Activated naive CD8-positive, alpha-beta T cell treated with anti-CD3 and anti-CD28 coated beads, Interleukin-2, amount 50 U/mL, for 16 hours (primary cell): ENCODE measurements around the gene DOLPP1.
A peak's percentile ranks its signal among the peaks of the same experiment; 100 is the strongest.
"Not testable (repeated sequence)": the region's sequence is repeated elsewhere in the genome, so short reads cannot be mapped to it uniquely, and the experiment has no call there.

Source experiments
- DNase-seq: peaks from one replicate; pipeline ENCODE4 v3.0.0-alpha.2; 2020; ENCODE audit warnings: low read depth, low spot score

DOLPP1 gene

DNA sequence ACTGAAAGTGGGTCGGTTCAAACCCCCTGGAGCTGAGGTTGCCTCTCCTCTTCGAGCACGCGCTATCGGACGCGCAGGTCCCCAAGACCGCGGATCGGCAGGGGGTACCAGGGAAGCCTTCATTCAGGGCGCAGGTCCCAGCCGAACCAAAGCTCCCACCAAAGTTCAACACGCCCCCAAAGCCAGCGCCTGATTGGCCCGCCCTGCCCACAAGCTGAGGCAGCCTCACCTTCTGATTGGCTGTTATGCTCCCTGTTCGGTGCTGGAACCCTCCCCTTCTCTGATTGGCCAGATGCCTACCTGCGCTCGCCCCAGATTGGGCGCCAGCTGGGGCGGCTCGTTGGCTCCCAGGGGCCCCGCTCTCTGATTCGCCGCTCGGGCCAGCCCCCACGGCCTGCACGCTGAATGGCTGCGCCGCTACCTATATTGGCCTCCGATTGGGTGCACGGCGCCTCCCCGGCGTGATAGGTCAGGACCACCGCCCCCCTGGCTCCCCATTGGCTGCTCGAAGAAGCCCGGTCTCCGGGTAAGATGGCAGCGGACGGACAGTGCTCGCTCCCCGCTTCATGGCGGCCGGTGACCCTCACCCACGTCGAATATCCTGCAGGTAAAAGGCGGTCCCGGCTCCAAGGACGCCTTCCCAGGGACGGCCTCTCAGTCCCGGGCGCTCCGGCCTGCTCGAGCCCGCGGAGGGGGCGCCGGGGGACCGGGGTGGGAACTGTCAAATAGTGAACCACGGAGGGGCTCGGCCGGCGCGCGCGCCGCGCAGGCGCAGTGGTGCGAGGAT is at the start of gene DOLPP1:
DOLPP1 (plus strand) TSS at position 511 of the 787 bp plus-strand sequence; CDS start at position 532, 21 bp downstream.
- peak; percentile 96 for DNase-seq

GRCh38 chr9:129031514-129031913 is 49.4 kb upstream of the DOLPP1 start:
- no peak for DNase-seq

DNA sequence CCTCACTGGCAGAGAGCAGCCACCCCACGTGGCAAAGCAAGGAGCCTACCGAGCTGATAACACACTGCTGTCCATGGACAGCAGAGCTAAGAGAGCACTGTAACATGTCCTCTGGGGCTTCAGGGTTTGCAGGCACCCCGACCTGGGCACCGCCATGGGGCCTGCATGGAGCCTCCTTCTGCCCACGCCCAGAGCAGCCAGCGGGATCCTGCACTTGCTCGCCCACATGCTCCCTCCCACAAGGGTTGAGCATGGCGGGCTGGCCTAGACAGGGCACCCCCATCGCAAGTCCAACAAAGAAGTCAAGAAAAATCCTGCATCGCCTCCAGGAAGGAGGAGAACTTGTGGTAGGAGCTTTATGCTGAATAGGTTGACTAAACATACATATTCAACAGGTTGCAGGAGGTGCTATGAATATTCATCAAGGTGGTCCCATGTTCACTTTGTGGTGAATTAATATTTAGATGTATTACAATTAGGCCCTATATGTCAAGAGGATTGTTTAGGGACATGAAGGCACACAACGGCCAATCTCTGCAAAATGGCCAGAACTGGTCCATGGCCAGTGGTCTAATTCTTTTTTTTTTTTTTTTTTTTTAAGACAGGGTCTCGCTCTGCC is 48.3 kb upstream of the DOLPP1 start:
- no peak for DNase-seq

GRCh38 chr9:129033216-129033615 is 47.7 kb upstream of the DOLPP1 start:
- no peak for DNase-seq

- not testable (repeated sequence) for DNase-seq
Measured at GRCh38 chr9:129035838-129036237, 45.1 kb upstream of the DOLPP1 start.

DNA sequence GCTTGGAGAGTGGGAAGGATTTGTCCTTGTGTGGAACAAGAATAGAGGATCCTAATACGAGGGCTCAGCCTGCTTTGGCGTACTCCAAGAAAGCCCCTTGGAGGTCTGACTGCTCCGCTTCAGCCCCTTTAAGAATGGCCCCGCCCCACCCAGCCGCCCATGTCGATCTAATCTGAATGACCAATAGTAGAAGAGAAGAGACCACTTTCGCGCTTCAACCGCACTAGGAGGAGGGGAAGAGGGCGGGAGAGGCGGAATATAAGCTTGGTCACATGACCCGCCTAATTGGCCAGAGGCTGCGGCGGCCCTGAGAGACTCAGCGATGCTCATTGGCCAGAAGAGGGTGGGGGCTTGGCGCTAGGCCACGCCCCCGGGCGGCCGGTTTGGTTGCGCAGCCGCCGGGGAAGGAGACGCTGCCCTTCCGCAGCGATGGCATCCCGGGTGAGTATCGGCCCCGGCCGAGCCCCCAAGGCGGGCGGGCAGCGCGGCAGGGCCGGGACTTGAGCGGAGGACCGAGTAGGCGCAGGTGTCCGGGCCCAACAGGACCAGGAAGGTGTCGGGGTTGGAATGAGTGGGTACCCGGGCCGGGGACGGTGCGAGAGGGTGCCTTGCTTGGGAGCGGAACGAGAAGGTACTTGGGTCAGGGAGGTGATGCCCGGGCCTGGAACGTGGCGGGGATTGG is 44.5 kb upstream of the DOLPP1 start, which contains the start of gene MIGA2:
MIGA2 (plus strand) TSS at position 386 of the 682 bp plus-strand sequence. CDS start 3,969 bp downstream, outside the sequence.
- DNase-seq, result peak; percentile 94

- DNase-seq, result no peak
Measured at GRCh38 chr9:129036923-129037766, 43.8 kb upstream of the DOLPP1 start.

DNA sequence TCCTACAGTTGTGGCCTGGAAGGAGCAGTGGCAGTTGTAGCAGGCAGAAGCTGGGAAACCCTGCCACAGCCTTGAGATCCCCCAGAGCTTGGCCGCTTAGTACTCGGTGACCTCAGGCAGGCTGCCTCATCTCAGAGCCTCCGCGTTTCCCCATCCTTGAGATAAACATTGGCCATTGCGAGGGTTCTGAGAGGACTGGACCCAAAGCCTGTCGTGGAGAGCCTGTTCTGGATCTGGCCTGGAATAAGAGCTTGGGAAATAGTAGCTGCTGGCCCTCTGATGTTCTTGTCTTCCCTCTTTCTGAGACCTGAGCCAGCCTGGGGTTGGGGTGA is 43.2 kb upstream of the DOLPP1 start:
- DNase-seq, result no peak

GRCh38 chr9:129038109-129038852 is 42.6 kb upstream of the DOLPP1 start:
- DNase-seq, result no peak

DNA sequence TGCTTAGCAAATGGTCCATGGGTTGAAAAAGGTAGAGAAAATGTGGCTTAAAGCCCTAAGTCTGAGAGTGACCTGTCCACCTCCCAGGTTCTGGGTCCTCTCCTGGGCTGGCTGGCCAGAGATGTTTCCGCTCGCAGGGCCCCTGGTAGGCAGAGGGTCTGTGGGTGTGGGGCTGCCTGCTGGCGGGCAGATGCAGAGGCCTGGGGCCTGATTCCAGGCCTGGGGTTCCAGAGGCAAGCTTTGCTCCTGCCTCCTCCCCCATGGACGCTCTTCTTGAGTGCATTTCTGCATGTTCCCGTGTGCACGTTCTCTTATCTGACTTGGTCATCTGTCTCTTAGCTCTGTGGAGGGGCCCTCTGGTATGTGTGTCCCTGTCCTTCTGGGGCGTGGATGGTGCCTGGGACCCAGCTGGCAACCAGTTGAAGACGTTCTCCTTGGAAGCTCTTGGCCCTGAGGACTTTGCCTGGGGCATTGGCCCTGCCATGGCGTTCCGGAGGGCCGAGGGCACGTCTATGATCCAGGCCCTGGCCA is 40.7 kb upstream of the DOLPP1 start:
- no peak for DNase-seq

DNA sequence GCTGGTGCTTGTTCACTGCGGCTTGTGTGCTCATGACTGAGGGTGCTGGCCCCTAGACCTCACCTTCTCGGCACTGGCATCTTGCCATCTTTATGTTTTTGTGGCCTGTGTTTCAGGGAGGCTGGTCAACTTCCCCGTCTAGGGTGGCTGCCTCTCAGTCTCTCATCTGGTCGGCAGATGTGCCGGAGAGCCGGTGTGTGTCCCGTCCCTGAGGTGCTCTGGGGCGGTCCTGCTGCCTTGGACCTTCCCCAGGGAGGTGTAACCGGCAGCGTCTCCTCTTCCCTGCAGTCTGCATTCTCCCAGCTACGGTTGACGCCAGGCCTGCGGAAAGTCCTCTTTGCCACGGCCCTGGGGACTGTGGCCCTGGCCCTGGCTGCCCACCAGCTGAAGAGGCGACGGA is 38.9 kb upstream of the DOLPP1 start:
- no peak for DNase-seq

DNA sequence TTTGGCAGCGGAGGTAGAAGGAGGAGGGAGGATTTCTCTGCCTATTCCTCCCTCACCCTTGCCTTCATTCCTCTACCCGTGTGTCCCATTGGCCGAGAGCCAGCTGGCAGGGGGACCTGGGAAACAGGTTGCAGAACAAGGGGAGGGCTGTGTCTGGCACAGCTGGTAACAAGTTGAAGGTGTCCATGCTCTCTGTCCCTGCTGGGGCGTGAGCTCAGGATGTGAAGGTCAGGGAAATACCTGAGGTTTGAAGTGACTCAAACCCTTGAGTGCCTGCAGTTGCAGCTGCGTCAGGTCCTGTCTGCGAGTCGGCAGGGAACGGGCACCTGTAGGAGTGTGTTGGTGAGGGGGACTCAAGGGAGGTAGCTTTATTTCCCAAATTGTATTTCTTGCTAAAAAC is 28.3 kb upstream of the DOLPP1 start:
- DNase-seq, result no peak

DNA sequence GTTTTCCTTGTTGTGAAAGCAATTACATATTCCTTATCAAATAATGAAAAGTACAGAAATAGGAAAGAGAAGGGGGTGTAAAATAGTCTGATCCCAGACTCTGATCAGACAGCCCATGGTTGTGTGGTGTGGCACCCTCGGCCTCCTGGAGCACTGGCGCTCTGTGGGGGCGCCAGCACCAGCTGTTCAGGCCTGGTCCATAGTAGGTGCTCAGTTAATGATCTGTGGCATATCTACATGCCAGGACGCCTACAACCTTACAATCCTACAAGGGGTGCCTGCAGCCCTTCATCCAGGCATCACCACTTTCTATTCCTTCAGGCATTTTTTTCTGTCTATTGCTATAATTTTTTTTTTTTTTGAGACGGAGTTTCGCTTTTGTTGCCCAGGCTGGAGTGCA is 27.9 kb upstream of the DOLPP1 start:
- no peak for DNase-seq

DNA sequence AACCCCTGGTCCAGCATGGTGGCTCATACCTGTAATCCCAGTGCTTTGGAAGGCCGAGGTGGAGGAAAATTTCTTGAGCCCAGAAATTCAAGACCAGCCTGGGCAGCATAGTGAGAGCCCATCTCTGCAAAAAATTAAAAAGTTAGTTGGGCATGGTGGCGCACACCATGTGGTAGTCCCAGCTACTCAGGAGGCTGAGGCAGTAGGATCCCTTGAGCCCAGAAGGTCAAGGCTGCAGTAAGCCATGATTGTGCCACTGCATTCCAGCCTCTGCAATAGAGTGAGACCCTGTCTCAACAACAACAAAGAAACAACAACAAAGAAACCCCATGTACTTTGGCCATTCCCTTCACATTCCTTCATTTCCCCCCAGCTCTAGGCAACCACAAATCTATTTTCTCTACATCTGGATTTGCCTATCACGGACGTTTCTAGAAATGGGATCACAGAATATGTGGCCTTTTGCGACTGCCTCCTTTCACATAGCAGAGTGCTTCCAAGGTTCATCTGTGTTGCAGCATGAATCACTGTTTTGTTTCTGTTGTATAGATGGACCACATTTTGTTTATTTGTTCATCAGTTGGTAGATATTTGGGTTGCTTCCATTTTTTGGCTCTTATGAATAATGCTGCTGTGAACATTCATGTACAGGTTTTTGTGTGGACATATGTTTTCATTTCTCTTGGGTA is 26.6 kb upstream of the DOLPP1 start:
- no peak for DNase-seq

- DNase-seq, result no peak
Measured at GRCh38 chr9:129058965-129059795, 21.7 kb upstream of the DOLPP1 start.

DNA sequence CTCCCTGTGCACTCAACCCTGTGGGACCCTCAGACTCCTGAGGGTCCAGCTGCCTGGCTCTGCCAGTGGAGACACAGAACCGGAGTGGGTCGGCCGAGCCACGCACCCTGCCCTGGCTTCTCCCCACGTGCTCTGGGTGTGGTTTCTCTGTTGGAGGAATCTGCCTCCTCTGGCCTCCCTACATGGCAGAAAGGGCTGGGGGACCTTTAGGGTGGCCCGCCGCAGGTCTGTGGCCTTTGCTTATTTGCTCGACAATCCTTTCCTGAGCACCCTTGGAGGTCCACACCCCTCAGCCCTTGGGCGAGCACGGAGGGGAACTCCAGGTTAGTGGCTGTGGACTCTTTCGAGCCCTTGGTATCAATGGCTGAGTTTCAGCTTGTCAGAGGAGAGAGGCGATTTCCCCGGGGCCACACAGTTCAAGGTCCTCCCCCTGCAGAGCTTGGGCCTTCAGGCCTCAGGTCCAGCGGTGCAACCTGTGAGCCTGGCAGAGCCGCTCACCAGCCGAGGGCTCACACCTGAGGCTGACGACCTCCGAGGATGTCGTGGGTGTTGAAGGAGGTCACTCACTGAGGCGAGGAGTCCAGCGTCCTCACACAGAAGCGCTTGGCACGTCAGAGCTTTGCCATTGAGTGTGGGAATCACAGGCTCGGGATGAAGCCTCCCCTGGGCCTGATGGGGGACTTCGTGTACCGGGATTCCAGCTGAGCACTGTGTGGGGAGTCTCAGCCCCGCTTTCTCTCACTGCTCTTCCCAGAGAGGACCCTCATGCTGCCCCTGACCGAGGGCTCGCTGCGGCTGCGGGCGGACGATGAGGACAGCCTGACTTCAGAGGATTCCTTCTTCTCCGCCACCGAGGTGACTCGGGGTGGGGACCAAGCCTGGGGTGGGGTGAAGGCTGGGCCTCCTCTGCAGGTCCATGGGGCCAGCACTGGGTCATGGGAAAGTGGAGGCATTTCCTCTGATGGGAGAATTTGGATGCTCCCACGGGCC is 20.8 kb upstream of the DOLPP1 start:
- DNase-seq, result no peak

GRCh38 chr9:129060991-129061390 is 19.9 kb upstream of the DOLPP1 start:
- no peak for DNase-seq

DNA sequence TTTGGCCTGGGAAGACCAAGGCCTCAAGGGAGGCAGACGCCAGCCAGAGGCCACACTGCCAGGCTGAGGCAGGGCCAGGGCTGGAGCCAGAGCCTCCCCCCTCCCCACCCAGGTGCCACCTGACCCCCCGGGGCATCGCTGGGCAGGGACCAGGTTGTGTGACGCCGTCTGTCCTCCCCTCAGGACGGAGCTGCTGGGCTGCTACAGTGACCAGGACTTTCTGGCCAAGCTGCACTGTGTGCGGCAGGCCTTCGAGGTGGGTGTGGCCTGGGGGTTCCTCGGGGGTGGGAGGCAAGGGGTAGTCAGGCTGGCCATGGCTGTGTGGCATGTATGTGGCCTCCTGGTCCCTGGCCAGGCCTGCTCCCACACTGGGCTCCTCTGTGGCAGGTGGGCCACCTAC is 17.9 kb upstream of the DOLPP1 start:
- no peak for DNase-seq
